ENCODE data around the gene NUDT22. TPM values are rescaled to one million over a fixed set of nuclear protein-coding genes. Genes with fewer than 3 reads are reported as not detected.

The NUDT22 gene
- total RNA-seq, 1 donor from 2014 or later: 66.4 TPM

DNA sequence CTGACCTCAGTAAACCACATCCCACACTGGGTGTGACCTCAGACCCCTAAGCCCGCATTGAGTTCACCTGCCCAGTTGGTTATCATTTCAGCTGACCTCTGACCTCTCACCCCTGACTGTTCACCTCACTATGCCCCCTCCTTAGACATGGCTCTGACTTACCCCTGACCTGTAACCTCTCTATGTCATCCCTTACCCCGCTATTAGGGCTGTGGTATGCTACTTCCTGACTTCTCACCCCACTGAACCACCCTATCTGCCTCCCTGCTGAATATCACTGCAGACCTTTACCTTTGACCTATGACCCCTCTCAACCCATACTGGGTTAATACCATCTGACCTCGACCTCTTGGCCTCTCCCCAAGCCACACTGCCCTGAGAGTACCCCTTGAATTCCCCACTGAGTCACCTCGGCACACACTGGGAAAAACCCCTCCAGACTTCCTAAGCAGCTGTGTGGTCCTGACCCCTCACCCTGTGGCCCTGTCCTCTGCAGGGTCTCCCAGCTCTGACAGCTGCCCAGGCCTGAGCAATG, 33.5 kb downstream of the NUDT22 start:
- intact Hi-C loops (cut with DNase I): no loop called here
- no peak for ATAC-seq
- DNase-seq (ENCODE audit: missing footprints): no peak

DNA sequence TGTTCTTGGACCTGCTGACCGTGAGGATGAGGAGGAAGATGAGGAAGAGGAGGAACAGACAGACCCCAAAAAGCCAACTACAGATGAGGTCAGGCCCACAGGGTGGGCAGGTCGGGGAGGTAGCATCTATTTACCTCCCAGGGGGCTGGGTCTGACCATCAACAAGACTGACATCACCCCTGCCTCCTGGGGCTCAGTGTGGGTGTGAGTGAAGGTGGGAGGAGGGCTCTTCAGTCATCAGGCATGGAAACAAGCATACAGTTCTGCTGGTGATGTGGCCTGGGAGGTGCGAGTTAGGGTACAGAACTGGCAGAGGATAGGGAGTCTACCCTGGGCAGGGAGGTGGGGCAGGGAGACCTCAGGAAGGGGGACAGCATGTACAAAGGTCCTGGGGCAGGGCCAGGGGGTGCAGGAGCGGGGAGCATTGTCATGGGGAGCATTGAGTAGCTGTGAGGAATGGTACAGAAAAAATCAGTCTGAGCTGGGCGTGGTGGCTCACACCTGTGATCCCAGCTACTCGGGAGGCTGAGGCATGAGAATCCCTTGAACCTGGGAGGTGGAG, 34.2 kb downstream of the NUDT22 start:
- DNase-seq (ENCODE audit: missing footprints): no peak
- no peak for ATAC-seq
- intact Hi-C loops (cut with DNase I): no loop called here

DNA sequence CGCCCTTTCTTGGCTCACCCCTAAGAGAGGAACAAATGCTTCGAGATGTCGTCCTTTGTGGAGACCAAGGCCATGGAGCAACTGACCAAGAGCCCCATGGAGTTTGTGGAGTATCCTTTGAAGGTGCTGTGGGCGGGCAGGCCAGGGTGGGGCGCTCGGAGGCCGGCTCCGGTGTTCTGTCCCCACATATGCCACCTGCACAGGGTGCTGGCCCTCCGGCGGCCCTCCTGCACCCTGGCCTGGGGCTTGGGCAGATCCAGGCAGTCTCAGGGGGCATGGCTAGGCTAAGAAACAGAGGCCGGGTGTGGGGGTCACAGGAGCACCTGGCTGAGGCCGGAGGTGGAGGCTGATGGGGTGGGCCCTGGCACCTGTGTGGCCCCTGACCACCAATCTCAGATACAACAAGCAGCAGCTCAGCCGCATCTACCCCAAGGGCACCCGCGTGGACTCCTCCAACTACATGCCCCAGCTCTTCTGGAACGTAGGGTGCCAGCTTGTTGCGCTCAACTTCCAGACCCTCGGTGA, 35.5 kb downstream of the NUDT22 start:
- ATAC-seq (no peak), DNase-seq (ENCODE audit: missing footprints) (no peak)
- intact Hi-C loops (cut with DNase I): no loop called here

DNA sequence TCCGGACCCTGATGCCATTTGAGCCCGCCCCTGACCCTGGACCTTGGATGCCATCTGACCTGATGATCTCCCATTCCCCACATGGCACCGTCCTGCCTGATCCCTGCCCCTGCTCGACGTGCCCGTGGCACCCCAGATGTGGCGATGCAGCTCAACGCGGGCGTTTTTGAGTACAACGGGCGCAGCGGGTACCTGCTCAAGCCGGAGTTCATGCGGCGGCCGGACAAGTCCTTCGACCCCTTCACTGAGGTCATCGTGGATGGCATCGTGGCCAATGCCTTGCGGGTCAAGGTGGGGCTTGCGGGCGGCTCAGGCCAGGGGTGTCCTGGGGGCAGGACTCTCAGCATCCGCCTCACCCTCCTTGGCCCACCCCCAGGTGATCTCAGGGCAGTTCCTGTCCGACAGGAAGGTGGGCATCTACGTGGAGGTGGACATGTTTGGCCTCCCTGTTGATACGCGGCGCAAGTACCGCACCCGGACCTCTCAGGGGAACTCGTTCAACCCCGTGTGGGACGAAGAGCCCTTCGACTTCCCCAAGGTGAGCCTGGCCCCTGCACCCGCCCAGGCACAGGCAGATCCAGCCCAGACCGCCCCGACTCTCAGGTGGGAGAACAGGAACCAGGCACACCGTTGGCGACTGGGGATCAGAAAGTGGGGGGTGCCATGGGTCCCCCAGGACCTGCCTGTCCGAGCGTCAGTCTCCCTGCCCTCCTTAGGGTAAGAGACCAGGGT, 36.4 kb downstream of the NUDT22 start:
- intact Hi-C loops (cut with DNase I): no loop called here

DNA sequence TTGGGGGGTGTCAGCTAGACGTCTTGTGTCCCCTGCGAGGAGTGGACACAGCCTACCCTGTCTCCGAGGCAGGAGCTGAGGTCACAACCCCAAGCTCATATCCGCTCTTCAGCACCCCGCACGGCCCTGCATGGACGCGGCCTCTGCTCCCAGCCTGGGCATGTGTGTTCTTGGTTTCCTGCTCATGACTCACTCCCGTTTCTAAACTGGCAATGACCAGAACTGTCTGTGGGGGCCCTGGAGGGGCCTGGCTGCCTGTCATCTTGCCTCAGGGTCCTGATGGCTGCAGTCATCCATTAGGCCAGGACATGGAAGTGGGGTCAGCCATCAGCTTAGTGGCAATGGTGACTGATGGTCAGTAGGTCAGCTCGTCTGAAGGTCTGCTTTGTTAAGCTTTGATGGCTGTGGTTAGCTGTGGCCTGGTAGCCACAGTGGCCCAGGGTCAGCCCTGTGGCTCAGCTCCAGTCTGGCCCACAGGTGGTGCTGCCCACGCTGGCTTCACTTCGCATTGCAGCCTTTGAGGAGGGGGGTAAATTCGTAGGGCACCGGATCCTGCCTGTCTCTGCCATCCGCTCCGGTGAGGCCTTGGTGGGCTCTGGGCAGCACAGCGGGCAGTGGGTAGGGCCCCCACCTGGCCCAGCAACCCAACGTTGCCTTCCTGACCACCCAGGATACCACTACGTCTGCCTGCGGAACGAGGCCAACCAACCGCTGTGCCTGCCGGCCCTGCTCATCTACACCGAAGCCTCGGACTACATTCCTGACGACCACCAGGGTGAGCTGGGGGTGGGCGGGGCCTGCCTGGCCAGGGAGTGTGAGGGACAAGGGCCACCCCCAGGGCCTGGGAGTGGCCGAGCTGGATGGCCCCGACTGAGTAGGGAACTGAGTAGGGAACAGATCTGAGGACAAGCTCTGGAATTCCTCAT, 37.2 kb downstream of the NUDT22 start:
- ATAC-seq: no peak
- intact Hi-C loops (cut with DNase I): no loop called here
- DNase-seq (ENCODE audit: missing footprints): no peak

More for the DNA sequence above, 36.4 kb downstream of the NUDT22 start:
- no peak for DNase-seq (ENCODE audit: missing footprints)
- ATAC-seq: no peak

DNA sequence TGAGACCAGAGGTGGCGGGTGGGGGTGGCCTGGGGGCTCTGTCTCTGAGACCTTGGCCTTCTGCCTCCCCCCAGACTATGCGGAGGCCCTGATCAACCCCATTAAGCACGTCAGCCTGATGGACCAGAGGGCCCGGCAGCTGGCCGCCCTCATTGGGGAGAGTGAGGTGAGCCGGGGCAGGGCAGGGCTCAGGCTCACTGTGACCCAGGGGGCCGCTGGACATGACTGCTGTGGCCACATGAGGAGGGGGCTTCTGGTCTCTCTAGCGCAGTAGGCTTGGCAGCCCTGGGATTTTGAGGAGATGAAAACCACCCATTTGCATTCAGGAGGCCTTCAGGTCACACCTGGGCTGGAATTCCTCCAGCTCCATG, 37.9 kb downstream of the NUDT22 start:
- ATAC-seq (no peak), DNase-seq (ENCODE audit: missing footprints) (no peak)
- intact Hi-C loops (cut with DNase I): no loop called here

DNA sequence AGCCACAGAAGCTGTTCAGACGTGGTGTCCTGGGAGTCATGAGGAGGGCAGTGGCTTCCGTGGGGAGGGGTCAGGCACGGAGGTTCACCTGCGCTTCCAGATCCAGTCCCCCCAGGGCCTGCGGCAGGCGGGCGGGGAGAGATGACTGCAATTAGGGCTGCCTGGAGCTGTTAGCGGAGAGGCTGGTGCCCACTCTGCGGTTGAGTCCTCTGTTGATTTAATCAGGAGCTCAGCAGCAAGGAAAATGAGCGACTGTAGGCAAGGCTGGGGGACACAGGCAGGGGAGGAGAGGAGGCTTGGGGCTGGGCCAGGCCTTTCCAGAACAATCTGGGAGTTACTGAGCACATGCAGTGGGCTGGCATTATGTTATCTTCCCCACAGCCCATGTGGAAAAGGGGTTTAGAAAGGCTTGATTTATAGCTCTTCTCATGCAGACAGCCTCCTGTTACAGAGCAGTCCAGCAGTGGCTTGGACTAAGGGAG, 38.3 kb downstream of the NUDT22 start:
- intact Hi-C loops (cut with DNase I): no loop called here
- ATAC-seq: no peak
- no peak for DNase-seq (ENCODE audit: missing footprints)

DNA sequence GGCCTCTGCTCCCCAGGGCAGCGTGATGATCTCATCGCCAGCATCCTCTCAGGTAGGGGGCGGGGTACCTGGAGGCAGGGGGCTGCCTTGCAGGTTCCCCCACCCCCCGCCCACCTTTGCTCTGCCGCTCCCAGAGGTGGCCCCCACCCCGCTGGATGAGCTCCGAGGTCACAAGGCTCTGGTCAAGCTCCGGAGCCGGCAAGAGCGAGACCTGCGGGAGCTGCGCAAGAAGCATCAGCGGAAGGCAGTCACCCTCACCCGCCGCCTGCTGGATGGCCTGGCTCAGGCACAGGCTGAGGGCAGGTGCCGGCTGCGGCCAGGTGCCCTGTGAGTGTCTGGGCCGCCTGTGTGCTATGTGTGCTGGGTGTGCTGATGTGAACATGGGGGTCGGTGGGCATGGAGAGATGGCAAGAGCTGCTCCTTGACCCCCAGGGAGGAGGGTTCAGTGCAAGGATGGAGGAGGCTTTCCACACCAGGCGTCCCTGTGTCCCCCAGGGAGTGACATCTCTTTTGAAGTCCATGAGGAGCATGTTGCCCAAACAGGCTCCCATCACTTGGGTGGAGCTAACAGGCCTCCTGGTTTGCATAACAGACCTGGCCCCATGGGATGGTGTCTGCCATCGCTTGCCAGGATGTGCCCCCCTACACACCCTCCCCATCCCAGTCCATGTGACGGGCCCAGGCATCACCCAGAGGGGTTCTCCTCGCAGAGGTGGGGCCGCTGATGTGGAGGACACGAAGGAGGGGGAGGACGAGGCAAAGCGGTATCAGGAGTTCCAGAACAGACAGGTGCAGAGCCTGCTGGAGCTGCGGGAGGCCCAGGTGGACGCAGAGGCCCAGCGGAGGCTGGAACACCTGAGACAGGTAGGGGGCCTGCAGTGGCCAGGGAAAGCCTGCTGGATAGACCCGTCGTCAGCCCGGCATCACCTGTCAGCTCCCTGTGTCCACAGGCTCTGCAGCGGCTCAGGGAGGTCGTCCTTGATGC, 39.4 kb downstream of the NUDT22 start:
- ATAC-seq (no peak), DNase-seq (ENCODE audit: missing footprints) (no peak)
- intact Hi-C loops (cut with DNase I): no loop called here

DNA sequence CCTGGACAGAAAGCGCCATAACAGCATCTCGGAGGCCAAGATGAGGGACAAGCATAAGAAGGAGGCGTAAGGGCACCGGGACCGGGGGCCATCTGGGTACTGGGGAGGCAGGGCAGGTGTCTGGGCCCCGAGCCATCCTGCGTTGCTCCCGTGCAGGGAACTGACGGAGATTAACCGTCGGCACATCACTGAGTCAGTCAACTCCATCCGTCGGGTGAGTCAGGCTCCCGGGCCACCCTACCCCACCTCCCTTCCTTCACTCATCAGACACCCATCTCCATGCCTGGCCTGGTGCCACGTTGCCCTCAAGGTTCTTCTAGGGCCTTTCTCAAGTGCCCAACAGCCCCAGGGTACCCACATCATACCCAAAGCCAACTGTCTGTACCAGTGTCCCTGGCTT, 40.3 kb downstream of the NUDT22 start:
- ATAC-seq (no peak), DNase-seq (ENCODE audit: missing footprints) (no peak)
- intact Hi-C loops (cut with DNase I): no loop called here

DNA sequence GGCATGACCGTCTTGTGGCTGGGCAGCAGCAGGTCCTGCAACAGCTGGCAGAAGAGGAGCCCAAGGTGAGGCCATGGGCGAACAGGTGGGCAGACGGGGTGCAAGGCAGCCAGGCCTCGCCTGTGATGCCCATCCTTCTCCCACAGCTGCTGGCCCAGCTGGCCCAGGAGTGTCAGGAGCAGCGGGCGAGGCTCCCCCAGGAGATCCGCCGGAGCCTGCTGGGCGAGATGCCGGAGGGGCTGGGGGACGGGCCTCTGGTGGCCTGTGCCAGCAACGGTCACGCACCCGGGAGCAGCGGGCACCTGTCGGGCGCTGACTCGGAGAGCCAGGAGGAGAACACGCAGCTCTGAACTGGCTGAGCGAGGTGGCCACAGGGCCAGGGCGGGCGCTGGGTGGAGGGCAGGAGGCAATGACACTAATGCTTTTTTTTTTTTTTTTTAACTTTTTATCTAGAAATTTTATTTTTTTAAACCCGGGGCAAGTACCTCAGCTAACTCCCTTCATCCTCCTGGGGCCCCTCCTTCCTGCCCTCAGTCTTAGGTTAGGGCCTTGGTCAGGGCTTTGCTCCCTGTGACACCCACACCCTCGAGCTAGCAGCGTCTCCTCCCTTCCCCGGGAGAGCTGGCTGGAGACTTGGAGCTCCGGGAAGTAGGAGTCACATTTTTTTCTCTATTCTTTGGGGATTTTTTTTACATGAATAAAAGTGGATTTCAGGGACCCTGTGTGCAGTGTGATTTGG, 41.3 kb downstream of the NUDT22 start:
- DNase-seq (ENCODE audit: missing footprints) (no peak), ATAC-seq (no peak)
- intact Hi-C loops (cut with DNase I): no loop called here

DNA sequence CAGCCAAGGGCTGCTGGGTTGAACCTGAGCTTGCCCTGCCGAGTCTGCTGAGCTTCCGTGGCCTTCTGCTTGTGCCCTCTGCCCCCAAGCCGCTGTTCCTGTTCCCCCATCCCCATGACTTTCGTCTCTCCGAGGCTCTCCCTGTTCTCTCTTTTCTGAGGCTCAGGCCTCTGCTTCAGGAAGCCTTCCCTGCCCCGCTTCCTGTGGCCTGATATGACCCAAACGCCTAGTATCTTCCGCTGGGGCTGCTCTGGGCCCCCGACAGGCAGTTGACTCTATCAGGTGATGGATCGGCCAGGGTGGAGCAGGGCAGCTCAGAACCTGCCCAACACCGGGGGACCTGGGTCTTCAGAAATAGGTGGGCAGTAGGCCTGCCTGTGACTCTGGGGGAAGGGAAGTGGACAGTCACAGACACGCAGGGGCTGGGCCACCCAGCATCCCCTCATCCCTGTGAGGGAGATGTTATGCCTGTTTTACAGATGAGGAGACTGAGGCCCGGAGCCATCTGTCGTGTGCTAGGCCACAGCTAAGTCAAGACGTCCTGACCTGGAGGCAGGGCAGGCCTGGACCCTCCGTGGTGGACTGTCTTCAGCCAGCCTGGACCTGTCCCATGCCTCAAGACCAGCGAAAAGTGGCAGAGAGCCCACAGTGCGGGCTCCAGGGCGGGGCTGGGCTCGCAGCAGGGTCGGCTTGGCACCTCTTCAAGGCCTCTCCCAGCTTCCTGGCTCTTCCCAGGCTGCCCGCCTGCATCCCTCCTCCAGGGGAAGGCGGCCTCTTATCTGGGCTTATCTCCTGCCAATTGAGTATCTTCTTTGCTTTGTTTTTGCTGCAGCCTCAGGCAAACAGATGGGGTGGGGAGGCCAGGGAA, 42.2 kb downstream of the NUDT22 start:
- intact Hi-C loops (cut with DNase I): loop anchor here (2.0 kb wide), 2 partner anchors 19 to 37 kb away; partner anchors contain the start of gene ESRRA
- ATAC-seq: no peak

DNA sequence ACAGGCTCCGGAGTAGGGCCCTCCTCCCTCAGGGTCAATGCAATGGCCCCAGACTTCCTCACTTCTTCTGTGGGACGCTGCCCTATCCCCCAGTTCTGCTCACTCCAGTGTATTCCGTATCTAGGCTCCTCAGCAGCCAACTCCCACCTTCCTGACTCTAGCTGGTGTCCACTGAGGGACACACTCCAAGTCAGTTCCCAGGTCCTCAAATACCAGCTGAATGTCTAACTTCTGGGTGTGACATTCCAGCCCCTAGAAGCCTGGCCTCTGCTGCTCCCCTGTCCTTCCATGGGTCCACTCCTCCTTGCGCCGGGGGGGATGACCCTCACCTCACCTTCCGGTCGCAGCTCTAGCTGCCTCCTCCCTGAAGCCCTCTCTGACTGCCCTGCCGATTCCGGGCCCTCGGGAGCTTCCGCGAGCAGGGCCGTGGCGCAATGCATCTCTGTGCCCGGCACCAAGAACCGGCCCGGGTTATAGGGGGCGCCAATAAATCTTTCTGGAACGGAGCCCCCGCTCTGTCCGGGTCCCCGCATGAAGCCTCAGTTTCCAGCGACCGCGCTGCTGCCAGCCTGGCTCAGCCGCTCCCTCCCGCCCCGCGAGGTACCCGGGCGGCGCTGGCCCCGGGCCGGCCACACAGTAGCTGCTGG, 42.9 kb downstream of the NUDT22 start:
- intact Hi-C loops (cut with DNase I): loop anchor here (2.0 kb wide), 2 partner anchors 20 to 36 kb away; partner anchors contain the start of gene ESRRA
- ATAC-seq (peak; percentile 18), DNase-seq (ENCODE audit: missing footprints) (peak; percentile 85)

More for the DNA sequence above, 42.2 kb downstream of the NUDT22 start:
- DNase-seq (ENCODE audit: missing footprints): no peak

DNA sequence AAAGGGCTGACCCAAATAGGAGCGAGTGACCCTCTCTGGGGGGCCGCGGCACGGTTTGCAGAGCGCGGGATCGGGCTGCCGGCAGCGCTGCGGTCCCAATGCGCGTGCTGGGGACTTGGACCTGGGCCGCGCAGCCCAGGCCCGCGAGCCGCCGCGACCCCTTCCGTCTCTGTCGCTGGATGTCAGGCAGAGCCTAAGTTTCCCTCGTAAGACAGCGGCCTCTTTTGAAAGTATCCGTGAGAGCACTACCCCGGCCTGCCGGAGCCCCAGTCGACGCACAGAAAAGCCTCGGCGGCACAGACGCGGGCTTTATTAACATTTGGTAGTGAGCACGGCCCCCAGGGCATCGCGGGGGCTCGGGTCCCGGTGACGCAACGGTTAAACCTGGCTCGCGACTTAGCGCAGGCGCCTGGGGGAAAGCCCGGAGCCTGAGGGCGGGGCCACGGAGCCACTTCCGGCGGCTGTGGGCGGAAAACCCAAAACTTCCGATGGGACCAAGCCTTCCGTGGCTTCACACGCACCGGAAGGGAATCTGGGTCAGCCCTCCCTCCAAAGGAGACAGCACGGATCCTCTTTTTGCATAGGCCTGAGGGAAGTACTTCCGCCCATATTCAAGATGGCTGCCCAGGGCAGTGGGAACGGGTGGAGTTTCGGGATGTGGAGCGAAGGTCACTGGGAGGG, 43.6 kb downstream of the NUDT22 start:
- DNase-seq (ENCODE audit: missing footprints) (peak; percentile 98), ATAC-seq (peak; percentile 90)
- intact Hi-C loops (cut with DNase I): loop anchor here (1.0 to 2.0 kb wide), 4 partner anchors 16 to 48 kb away; partner anchors contain the start of genes ESRRA, GPR137 and TRMT112

DNA sequence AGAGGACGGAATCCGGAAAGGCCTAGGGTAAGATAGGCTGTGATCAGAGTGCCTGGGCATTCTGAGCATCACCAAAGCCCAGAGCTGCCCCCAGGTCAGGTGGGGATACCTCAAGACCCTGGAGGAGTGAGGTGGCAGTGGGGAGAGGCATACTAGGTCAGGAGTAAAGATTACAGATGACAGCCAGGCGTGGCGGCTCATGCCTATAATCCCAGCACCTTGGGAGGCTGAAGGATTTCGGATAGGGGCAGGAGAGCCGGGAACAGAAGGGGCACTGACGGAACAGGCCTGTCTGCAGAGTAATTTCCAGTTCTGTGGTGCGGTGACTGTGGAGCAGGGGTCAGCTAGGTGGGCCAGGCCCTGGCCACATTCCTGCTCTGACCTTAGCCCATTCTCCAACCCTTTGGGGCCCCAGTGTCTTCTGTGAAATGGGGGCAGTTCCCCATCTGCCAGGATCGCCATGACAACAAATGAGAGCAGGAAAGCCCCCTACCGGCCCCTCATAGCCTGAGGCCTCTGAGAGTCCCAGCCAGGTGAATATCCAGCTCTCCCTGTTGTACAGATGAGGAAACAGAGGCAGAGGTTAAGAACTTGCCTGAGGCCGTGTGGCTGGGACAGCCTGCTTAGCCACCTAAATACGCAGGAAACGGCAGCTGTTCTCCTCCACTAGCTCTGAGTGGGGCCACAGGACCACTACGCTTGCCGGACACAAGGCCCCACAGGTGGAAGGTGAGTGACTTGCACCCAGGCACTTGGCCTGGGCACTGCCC, 49.1 kb downstream of the NUDT22 start:
- ATAC-seq (no peak), DNase-seq (ENCODE audit: missing footprints) (no peak)
- intact Hi-C loops (cut with DNase I): no loop called here

Measured in Right ventricle myocardium inferior (tissue), 1 donor.